Measurements from ENCODE around the gene STAT3. TPM values are rescaled to one million over a fixed set of nuclear protein-coding genes. Genes with fewer than 3 reads are reported as not detected.

Gene STAT3
- total and polyA plus RNA-seq, 2 donors (not counting 1 experiment from before 2014, with no cell fraction given): 50.1 to 140 TPM

GRCh38 chr17:42325026-42325425 lies 63.2 kb downstream of the STAT3 start:
- Histone ChIP-seq H2AFZ (ENCODE audit: insufficient read depth, low read depth, low read length, poor library complexity, severe bottlenecking) (no peak overlapping the region), H3K36me3 (replicated peaks in 1 of 2; ENCODE audit: control extremely low read depth in 1 of 2, control insufficient read depth in 1 of 2, extremely low read depth in 1 of 2, insufficient read depth in 2 of 2, low read length in 1 of 2) (peaks cover 6 to 57% of the 10 kb centered on the region in 2 experiments), H3K79me2 (ENCODE audit: control insufficient read depth, insufficient read depth, low read length) (peaks cover 12% of the 10 kb centered on the region), H3K27me3 (replicated peaks in 1 of 4; ENCODE audit: control extremely low read depth in 1 of 4, control insufficient read depth in 3 of 4, insufficient read depth in 4 of 4, low read length in 3 of 4) (no peaks in the 10 kb centered on the region), H3K4me3 (ENCODE audit: control extremely low read depth in 1 of 5, extremely low read depth in 1 of 5, insufficient read depth in 1 of 5, low read depth in 2 of 5, low read length in 4 of 5) (no peak overlapping the region), H3K4me1 (ENCODE audit: control insufficient read depth in 2 of 2, insufficient read depth in 2 of 2, low read length in 2 of 2) (peaks cover 6 to 18% of the 10 kb centered on the region in 2 donors), H3K9ac (ENCODE audit: low read length) (no peak overlapping the region), H4K20me1 (ENCODE audit: control insufficient read depth, insufficient read depth, low read length, poor library complexity, severe bottlenecking) (peaks cover 7% of the 10 kb centered on the region), H3K27ac (ENCODE audit: low read length in 2 of 2) (no peak overlapping the region), H3K4me2 (replicated peaks; ENCODE audit: low read depth, low read length, poor library complexity, severe bottlenecking) (no peak overlapping the region), H3K9me3 (ENCODE audit: control extremely low read depth in 1 of 3, control insufficient read depth in 2 of 3, insufficient read depth in 1 of 3, low read length in 2 of 3) (no peaks in the 10 kb centered on the region)
- Mint-ChIP-seq H3K4me1 (peaks cover 16% of the 10 kb centered on the region), H3K27ac (no peak overlapping the region), H3K9me3 (ENCODE audit: insufficient read depth) (no peaks in the 10 kb centered on the region), H3K4me3 (no peak overlapping the region), H3K27me3 (no peaks in the 10 kb centered on the region)
- ATAC-seq (ENCODE audit: low read depth) (no peak), DNase-seq (no peak)
- WGBS (ENCODE audit: insufficient coverage): 99% methylated on average over 7 of the region's 7 CpGs
- ChIA-PET POLR2A (no interaction called here), CTCF (interaction anchor here (0.7 to 20.6 kb wide), 5 partner anchors 11 to 203 kb away, joined by 3 to 546 read pairs (median 5); no protein-coding TSS in a partner anchor)
- intact Hi-C loops (cut with micrococcal nuclease): no loop called here
- TF ChIP-seq EZH2 (IDR thresholded peaks at IDR 0.05; ENCODE audit: borderline replicate concordance, insufficient read depth, low read depth, low read length, poor library complexity, severe bottlenecking): no peak
- TF ChIP-seq CTCF (IDR thresholded peaks at IDR 0.05): no peak

GRCh38 chr17:42323268-42323773 lies 64.9 kb downstream of the STAT3 start:
- no peaks in the 10 kb centered on the region for H3K27me3 ChIP-seq (replicated peaks in 1 of 4; ENCODE audit: control extremely low read depth in 1 of 4, control insufficient read depth in 3 of 4, insufficient read depth in 4 of 4, low read length in 3 of 4)
- WGBS (ENCODE audit: insufficient coverage): 97% methylated on average over 4 of the region's 5 CpGs
- no peaks in the 10 kb centered on the region for H3K9me3 Mint-ChIP-seq (ENCODE audit: insufficient read depth)
- DNase-seq: no peak
- peaks cover 12% of the 10 kb centered on the region for H3K79me2 ChIP-seq (ENCODE audit: control insufficient read depth, insufficient read depth, low read length)
- peaks cover 26% of the 10 kb centered on the region for H3K4me1 Mint-ChIP-seq
- peaks cover 0 to 49% of the 10 kb centered on the region in 2 experiments for H3K36me3 ChIP-seq (replicated peaks in 1 of 2; ENCODE audit: control extremely low read depth in 1 of 2, control insufficient read depth in 1 of 2, extremely low read depth in 1 of 2, insufficient read depth in 2 of 2, low read length in 1 of 2)
- no peak overlapping the region for H3K4me2 ChIP-seq (replicated peaks; ENCODE audit: low read depth, low read length, poor library complexity, severe bottlenecking)
- H3K4me3 Mint-ChIP-seq: no peak overlapping the region
- no peak overlapping the region for H2AFZ ChIP-seq (ENCODE audit: insufficient read depth, low read depth, low read length, poor library complexity, severe bottlenecking)
- peaks cover 12 to 27% of the 10 kb centered on the region in 2 donors for H3K4me1 ChIP-seq (ENCODE audit: control insufficient read depth in 2 of 2, insufficient read depth in 2 of 2, low read length in 2 of 2)
- ChIA-PET POLR2A (no interaction called here), CTCF (interaction anchor here (0.6 to 20.6 kb wide), 13 partner anchors 8 to 517 kb away, joined by 3 to 546 read pairs (median 6); partner anchors contain the start of gene STAT3)
- peak overlapping the region; percentile 77 for H3K27ac Mint-ChIP-seq
- no peak overlapping the region for H3K4me3 ChIP-seq (ENCODE audit: control extremely low read depth in 1 of 5, extremely low read depth in 1 of 5, insufficient read depth in 1 of 5, low read depth in 2 of 5, low read length in 4 of 5)
- intact Hi-C loops (cut with micrococcal nuclease): loop anchor here (5.0 kb wide), 1 partner anchor 64 kb away; the partner anchor contains the start of gene STAT3
- no peaks in the 10 kb centered on the region for H3K9me3 ChIP-seq (ENCODE audit: control extremely low read depth in 1 of 3, control insufficient read depth in 2 of 3, insufficient read depth in 1 of 3, low read length in 2 of 3)
- H4K20me1 ChIP-seq (ENCODE audit: control insufficient read depth, insufficient read depth, low read length, poor library complexity, severe bottlenecking): peaks cover 7% of the 10 kb centered on the region
- H3K27me3 Mint-ChIP-seq: no peaks in the 10 kb centered on the region
- ATAC-seq (ENCODE audit: low read depth): no peak
- no peak overlapping the region for H3K27ac ChIP-seq (ENCODE audit: low read length in 2 of 2)
- H3K9ac ChIP-seq (ENCODE audit: low read length): no peak overlapping the region
- TF ChIP-seq CTCF (IDR thresholded peaks at IDR 0.05): no peak
- TF ChIP-seq EZH2 (IDR thresholded peaks at IDR 0.05; ENCODE audit: borderline replicate concordance, insufficient read depth, low read depth, low read length, poor library complexity, severe bottlenecking): no peak

Data from B cell (primary cell).